ENCODE data around the gene FRMD4A. TPM values are rescaled to one million over a fixed set of nuclear protein-coding genes. Genes with fewer than 3 reads are reported as not detected.

Gene FRMD4A
- total and polyA plus RNA-seq, 11 donors, result 12.2 to 58.1 (median 28.1) TPM

GRCh38 chr10:14261336-14261735 lies 69.4 kb downstream of the FRMD4A start:
- no peak for ATAC-seq
- H3K27ac ChIP-seq, result no peak overlapping the region

GRCh38 chr10:14259696-14260566 lies 70.8 kb downstream of the FRMD4A start:
- intact Hi-C loops (cut with DNase I), result no loop called here
- TF ChIP-seq POLR2A (IDR thresholded peaks at IDR 0.05), result no peak
- TF ChIP-seq, protein P1, sequence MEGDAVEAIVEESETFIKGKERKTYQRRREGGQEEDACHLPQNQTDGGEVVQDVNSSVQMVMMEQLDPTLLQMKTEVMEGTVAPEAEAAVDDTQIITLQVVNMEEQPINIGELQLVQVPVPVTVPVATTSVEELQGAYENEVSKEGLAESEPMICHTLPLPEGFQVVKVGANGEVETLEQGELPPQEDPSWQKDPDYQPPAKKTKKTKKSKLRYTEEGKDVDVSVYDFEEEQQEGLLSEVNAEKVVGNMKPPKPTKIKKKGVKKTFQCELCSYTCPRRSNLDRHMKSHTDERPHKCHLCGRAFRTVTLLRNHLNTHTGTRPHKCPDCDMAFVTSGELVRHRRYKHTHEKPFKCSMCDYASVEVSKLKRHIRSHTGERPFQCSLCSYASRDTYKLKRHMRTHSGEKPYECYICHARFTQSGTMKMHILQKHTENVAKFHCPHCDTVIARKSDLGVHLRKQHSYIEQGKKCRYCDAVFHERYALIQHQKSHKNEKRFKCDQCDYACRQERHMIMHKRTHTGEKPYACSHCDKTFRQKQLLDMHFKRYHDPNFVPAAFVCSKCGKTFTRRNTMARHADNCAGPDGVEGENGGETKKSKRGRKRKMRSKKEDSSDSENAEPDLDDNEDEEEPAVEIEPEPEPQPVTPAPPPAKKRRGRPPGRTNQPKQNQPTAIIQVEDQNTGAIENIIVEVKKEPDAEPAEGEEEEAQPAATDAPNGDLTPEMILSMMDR (IDR thresholded peaks at IDR 0.05), result no peak
- Histone ChIP-seq H3K27ac (no peak overlapping the region), H3K9me3 (peaks cover 0 to 3% (median 0%) of the 10 kb centered on the region in 12 donors), H3K4me1 (peaks cover 0 to 2% (median 0%) of the 10 kb centered on the region in 12 donors), H3K4me3 (no peak overlapping the region), H3K36me3 (no peaks in the 10 kb centered on the region), H3K27me3 (peaks cover 0 to 2% (median 0%) of the 10 kb centered on the region in 9 donors)
- DNase-seq (no peak), ATAC-seq (peak in 1 of 4 donors; percentile 37)
- 46 to 60% (median 56%) methylated on average over 7 of the region's 7 CpGs for WGBS, 4 donors

More at GRCh38 chr10:14261336-14261735, 69.4 kb downstream of the FRMD4A start:
- no peak for DNase-seq
- H3K36me3 ChIP-seq, result no peaks in the 10 kb centered on the region
- H3K4me3 ChIP-seq, result no peak overlapping the region
- TF ChIP-seq, protein P1 (IDR thresholded peaks at IDR 0.05), result no peak
- no peak for TF ChIP-seq POLR2A (IDR thresholded peaks at IDR 0.05)
- intact Hi-C loops (cut with DNase I), result no loop called here
- 75 to 83% (median 79%) methylated on average over 2 of the region's 2 CpGs for WGBS, 4 donors
- H3K9me3 ChIP-seq, result peaks cover 0 to under 1% (median 0%) of the 10 kb centered on the region in 12 donors
- H3K27me3 ChIP-seq, result no peaks in the 10 kb centered on the region
- H3K4me1 ChIP-seq, result peaks cover 0 to 2% (median 0%) of the 10 kb centered on the region in 12 donors

DNA sequence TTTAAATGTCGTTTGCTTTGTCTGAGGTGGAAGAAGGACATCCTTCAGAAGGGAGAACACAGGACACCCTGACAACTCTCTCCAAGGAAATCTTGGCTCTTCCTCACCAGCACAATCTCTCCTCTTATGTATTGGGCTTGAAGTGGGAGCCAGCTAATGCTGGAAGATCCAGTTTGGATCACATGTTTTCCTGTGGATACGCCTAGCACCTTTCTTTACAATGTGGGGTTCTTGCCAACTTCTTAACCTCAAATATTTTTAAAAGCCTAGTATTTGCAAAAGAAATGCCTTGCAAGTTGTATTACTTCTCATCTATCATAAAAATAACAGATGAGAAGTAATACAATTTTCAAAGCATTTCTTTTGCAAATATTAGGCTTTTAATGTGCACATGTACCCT lies 76.4 kb downstream of the FRMD4A start:
- H3K27ac ChIP-seq, result no peak overlapping the region
- H3K4me1 ChIP-seq, result no peaks in the 10 kb centered on the region
- H3K9me3 ChIP-seq, result peaks cover 0 to 15% (median 0%) of the 10 kb centered on the region in 12 donors
- TF ChIP-seq, protein P1 (IDR thresholded peaks at IDR 0.05), result no peak
- TF ChIP-seq POLR2A (IDR thresholded peaks at IDR 0.05), result no peak
- WGBS, 4 donors, result 56 to 75% (median 67%) methylated on average over 2 of the region's 2 CpGs
- ATAC-seq, result no peak
- DNase-seq, result no peak
- H3K36me3 ChIP-seq, result no peaks in the 10 kb centered on the region
- no peak overlapping the region for H3K4me3 ChIP-seq
- H3K27me3 ChIP-seq, result peaks cover 0 to 12% (median 0%) of the 10 kb centered on the region in 9 donors
- intact Hi-C loops (cut with DNase I), result no loop called here

DNA sequence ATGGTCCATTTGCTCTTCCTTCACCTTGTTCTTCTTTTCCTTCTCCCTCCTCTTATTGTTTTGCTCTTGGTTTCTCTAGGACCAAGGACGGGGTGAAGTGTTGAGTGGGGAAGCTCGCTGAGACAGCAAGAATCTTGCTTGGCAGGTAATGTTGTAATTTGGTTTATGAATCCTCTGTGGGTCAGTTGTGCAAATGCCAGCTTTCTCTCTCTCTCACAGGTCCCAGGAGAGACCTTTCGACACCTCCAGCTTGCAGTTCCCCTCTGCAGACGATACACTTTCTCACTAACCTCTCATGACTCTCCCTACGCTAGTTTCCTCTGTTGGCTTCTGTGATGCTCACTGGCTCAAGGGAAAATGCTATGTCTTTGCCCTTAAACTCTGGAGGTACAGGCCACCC lies 77.0 kb downstream of the FRMD4A start:
- H3K9me3 ChIP-seq, result peaks cover 0 to 15% (median 0%) of the 10 kb centered on the region in 12 donors
- intact Hi-C loops (cut with DNase I), result no loop called here
- DNase-seq (no peak), ATAC-seq (no peak)
- no peak for TF ChIP-seq POLR2A (IDR thresholded peaks at IDR 0.05)
- TF ChIP-seq, protein P1 (IDR thresholded peaks at IDR 0.05), result no peak
- 61 to 74% (median 67%) methylated on average over 5 of the region's 5 CpGs for WGBS, 4 donors
- no peaks in the 10 kb centered on the region for H3K4me1 ChIP-seq
- H3K27ac ChIP-seq, result no peak overlapping the region
- no peaks in the 10 kb centered on the region for H3K36me3 ChIP-seq
- no peak overlapping the region for H3K4me3 ChIP-seq
- peaks cover 0 to 12% (median 0%) of the 10 kb centered on the region in 9 donors for H3K27me3 ChIP-seq

All from heart left ventricle (tissue), 16 donors.